B cell (primary cell): Measurements from ENCODE around the gene CYTH3.

Experiments used
- CTCF ChIP-seq: fragments of 200-600 bp; IDR thresholded peaks from one replicate; pipeline ENCODE4 v1.8.0; 2022; ENCODE audit warnings: antibody characterized with exemption, mild to moderate bottlenecking
- EZH2 ChIP-seq: IDR thresholded peaks from 2 replicates; pipeline ENCODE4 v1.6.1; 2012; ENCODE audit warnings: borderline replicate concordance, low read depth, mild to moderate bottlenecking, moderate library complexity, low read length; ENCODE audit not compliant: insufficient read depth, poor library complexity, severe bottlenecking

- TF ChIP-seq CTCF, result no peak
- TF ChIP-seq EZH2, result no peak
These were observed 3.5 kb downstream of the CYTH3 start for GRCh38 chr7:6268907-6269306.
